ENCODE measurements around the gene ZNF648. TPM values are rescaled to one million over a fixed set of nuclear protein-coding genes. Genes with fewer than 3 reads are reported as not detected.
"Not testable (repeated sequence)": the region's sequence is repeated elsewhere in the genome, so short reads cannot be mapped to it uniquely, and the experiment has no call there.

ZNF648 gene
- total RNA-seq, 2 donors from 2014 or later = not detected

- no peaks in the 10 kb centered on the region for H3K9me3 ChIP-seq (ENCODE audit: control insufficient read depth, low read length, poor library complexity, severe bottlenecking)
- no peak for DNase-seq
- no peak for ATAC-seq
- Mint-ChIP-seq H3K4me3 (no peak overlapping the region), H3K36me3 (ENCODE audit: low read depth) (no peaks in the 10 kb centered on the region), H3K27ac (no peak overlapping the region), H3K4me1 (no peaks in the 10 kb centered on the region), H3K27me3 (peaks cover 81% of the 10 kb centered on the region)
Observed at GRCh38 chr1:182062223-182062622, 711 bp upstream of the ZNF648 start.

GRCh38 chr1:182060877-182061276 lies 635 bp downstream of the ZNF648 start:
- Mint-ChIP-seq H3K27ac (no peak overlapping the region), H3K36me3 (ENCODE audit: low read depth) (no peaks in the 10 kb centered on the region), H3K4me3 (no peak overlapping the region), H3K27me3 (peaks cover 77% of the 10 kb centered on the region), H3K4me1 (peaks cover 3% of the 10 kb centered on the region)
- no peak for ATAC-seq
- no peak for DNase-seq
- no peaks in the 10 kb centered on the region for H3K9me3 ChIP-seq (ENCODE audit: control insufficient read depth, low read length, poor library complexity, severe bottlenecking)

- ATAC-seq (no peak), DNase-seq (no peak)
- no peaks in the 10 kb centered on the region for H3K36me3 Mint-ChIP-seq (ENCODE audit: low read depth)
- no peak overlapping the region for H3K4me3 Mint-ChIP-seq
- no peaks in the 10 kb centered on the region for H3K9me3 ChIP-seq (ENCODE audit: control insufficient read depth, low read length, poor library complexity, severe bottlenecking)
- H3K4me1 Mint-ChIP-seq = peaks cover 3% of the 10 kb centered on the region
- peaks cover 73% of the 10 kb centered on the region for H3K27me3 Mint-ChIP-seq
- H3K27ac Mint-ChIP-seq = no peak overlapping the region
Observed at GRCh38 chr1:182059936-182060335, 1.6 kb downstream of the ZNF648 start.

- H3K4me3 Mint-ChIP-seq = no peak overlapping the region
- H3K9me3 ChIP-seq (ENCODE audit: control insufficient read depth, low read length, poor library complexity, severe bottlenecking) = no peaks in the 10 kb centered on the region
- peaks cover 3% of the 10 kb centered on the region for H3K4me1 Mint-ChIP-seq
- no peaks in the 10 kb centered on the region for H3K36me3 Mint-ChIP-seq (ENCODE audit: low read depth)
- ATAC-seq (no peak), DNase-seq (no peak)
- no peak overlapping the region for H3K27ac Mint-ChIP-seq
- H3K27me3 Mint-ChIP-seq = peaks cover 59% of the 10 kb centered on the region
Observed at GRCh38 chr1:182056601-182057366, 4.7 kb downstream of the ZNF648 start.

- peaks cover 3% of the 10 kb centered on the region for H3K4me1 Mint-ChIP-seq
- H3K36me3 Mint-ChIP-seq (ENCODE audit: low read depth) = no peaks in the 10 kb centered on the region
- no peak overlapping the region for H3K4me3 Mint-ChIP-seq
- peak; percentile 59 for ATAC-seq
- H3K9me3 ChIP-seq (ENCODE audit: control insufficient read depth, low read length, poor library complexity, severe bottlenecking) = no peaks in the 10 kb centered on the region
- H3K27me3 Mint-ChIP-seq = peaks cover 39% of the 10 kb centered on the region
- H3K27ac Mint-ChIP-seq = no peak overlapping the region
- peak in 1 of 3 donors; percentile 53 for DNase-seq
Observed at GRCh38 chr1:182054698-182055326, 6.7 kb downstream of the ZNF648 start.

GRCh38 chr1:182052355-182052754 lies 9.2 kb downstream of the ZNF648 start:
- no peaks in the 10 kb centered on the region for H3K9me3 ChIP-seq (ENCODE audit: control insufficient read depth, low read length, poor library complexity, severe bottlenecking)
- Mint-ChIP-seq H3K36me3 (ENCODE audit: low read depth) (no peaks in the 10 kb centered on the region), H3K4me1 (peaks cover 3% of the 10 kb centered on the region), H3K27me3 (peaks cover 21% of the 10 kb centered on the region), H3K27ac (no peak overlapping the region), H3K4me3 (no peak overlapping the region)
- no peak for ATAC-seq
- no peak for DNase-seq

GRCh38 chr1:182051938-182052337 lies 9.6 kb downstream of the ZNF648 start:
- no peak overlapping the region for H3K27ac Mint-ChIP-seq
- DNase-seq (no peak), ATAC-seq (no peak)
- peaks cover 3% of the 10 kb centered on the region for H3K4me1 Mint-ChIP-seq
- H3K36me3 Mint-ChIP-seq (ENCODE audit: low read depth) = no peaks in the 10 kb centered on the region
- H3K4me3 Mint-ChIP-seq = no peak overlapping the region
- peaks cover 20% of the 10 kb centered on the region for H3K27me3 Mint-ChIP-seq
- H3K9me3 ChIP-seq (ENCODE audit: control insufficient read depth, low read length, poor library complexity, severe bottlenecking) = no peaks in the 10 kb centered on the region

GRCh38 chr1:182050481-182051448 lies 10.7 kb downstream of the ZNF648 start:
- no peak for ATAC-seq
- H3K9me3 ChIP-seq (ENCODE audit: control insufficient read depth, low read length, poor library complexity, severe bottlenecking) = peaks cover under 1% of the 10 kb centered on the region
- Mint-ChIP-seq H3K27ac (no peak overlapping the region), H3K36me3 (ENCODE audit: low read depth) (no peaks in the 10 kb centered on the region), H3K4me3 (no peak overlapping the region), H3K27me3 (peaks cover 11% of the 10 kb centered on the region), H3K4me1 (peaks cover 3% of the 10 kb centered on the region)
- DNase-seq = no peak

- Mint-ChIP-seq H3K4me1 (peaks cover 3% of the 10 kb centered on the region), H3K4me3 (no peak overlapping the region), H3K27ac (no peak overlapping the region), H3K36me3 (ENCODE audit: low read depth) (no peaks in the 10 kb centered on the region), H3K27me3 (no peaks in the 10 kb centered on the region)
- H3K9me3 ChIP-seq (ENCODE audit: control insufficient read depth, low read length, poor library complexity, severe bottlenecking) = peaks cover 8% of the 10 kb centered on the region
- ATAC-seq (no peak), DNase-seq (no peak)
Observed at GRCh38 chr1:182048562-182048961, 12.9 kb downstream of the ZNF648 start.

- no peaks in the 10 kb centered on the region for H3K36me3 Mint-ChIP-seq (ENCODE audit: low read depth)
- DNase-seq (no peak), ATAC-seq (no peak)
- no peaks in the 10 kb centered on the region for H3K27me3 Mint-ChIP-seq
- no peak overlapping the region for H3K27ac Mint-ChIP-seq
- H3K4me3 Mint-ChIP-seq = no peak overlapping the region
- peaks cover 8% of the 10 kb centered on the region for H3K9me3 ChIP-seq (ENCODE audit: control insufficient read depth, low read length, poor library complexity, severe bottlenecking)
- peaks cover 3% of the 10 kb centered on the region for H3K4me1 Mint-ChIP-seq
Observed at GRCh38 chr1:182046763-182047162, 14.7 kb downstream of the ZNF648 start.

GRCh38 chr1:182045481-182045880 lies 16.0 kb downstream of the ZNF648 start:
- H3K4me3 Mint-ChIP-seq; H3K9me3 ChIP-seq (ENCODE audit: control insufficient read depth, low read length, poor library complexity, severe bottlenecking); H3K4me1 Mint-ChIP-seq; ATAC-seq; DNase-seq; H3K27ac Mint-ChIP-seq; H3K27me3 Mint-ChIP-seq; H3K36me3 Mint-ChIP-seq (ENCODE audit: low read depth): not testable (repeated sequence)

- no peaks in the 10 kb centered on the region for H3K4me1 Mint-ChIP-seq
- no peak for DNase-seq
Observed at GRCh38 chr1:182041615-182042014, 19.9 kb downstream of the ZNF648 start.

GRCh38 chr1:182038220-182038619 lies 23.3 kb downstream of the ZNF648 start:
- no peaks in the 10 kb centered on the region for H3K36me3 Mint-ChIP-seq (ENCODE audit: low read depth)

More at GRCh38 chr1:182041615-182042014, 19.9 kb downstream of the ZNF648 start:
- Mint-ChIP-seq H3K4me3 (no peak overlapping the region), H3K27me3 (no peaks in the 10 kb centered on the region), H3K36me3 (ENCODE audit: low read depth) (no peaks in the 10 kb centered on the region), H3K27ac (no peak overlapping the region)
- H3K9me3 ChIP-seq (ENCODE audit: control insufficient read depth, low read length, poor library complexity, severe bottlenecking) = peaks cover 8% of the 10 kb centered on the region
- no peak for ATAC-seq

More at GRCh38 chr1:182038220-182038619, 23.3 kb downstream of the ZNF648 start:
- ATAC-seq (no peak), DNase-seq (no peak)
- H3K4me3 Mint-ChIP-seq = no peak overlapping the region
- H3K27me3 Mint-ChIP-seq = no peaks in the 10 kb centered on the region
- no peaks in the 10 kb centered on the region for H3K9me3 ChIP-seq (ENCODE audit: control insufficient read depth, low read length, poor library complexity, severe bottlenecking)
- H3K4me1 Mint-ChIP-seq = no peaks in the 10 kb centered on the region
- no peak overlapping the region for H3K27ac Mint-ChIP-seq

All from T-helper 17 cell (primary cell).